ENCODE measurements around the gene EXTL2. TPM values are rescaled to one million over a fixed set of nuclear protein-coding genes. Genes with fewer than 3 reads are reported as not detected.
"Not testable (repeated sequence)": the region's sequence is repeated elsewhere in the genome, so short reads cannot be mapped to it uniquely, and the experiment has no call there.

Gene EXTL2, protein sequence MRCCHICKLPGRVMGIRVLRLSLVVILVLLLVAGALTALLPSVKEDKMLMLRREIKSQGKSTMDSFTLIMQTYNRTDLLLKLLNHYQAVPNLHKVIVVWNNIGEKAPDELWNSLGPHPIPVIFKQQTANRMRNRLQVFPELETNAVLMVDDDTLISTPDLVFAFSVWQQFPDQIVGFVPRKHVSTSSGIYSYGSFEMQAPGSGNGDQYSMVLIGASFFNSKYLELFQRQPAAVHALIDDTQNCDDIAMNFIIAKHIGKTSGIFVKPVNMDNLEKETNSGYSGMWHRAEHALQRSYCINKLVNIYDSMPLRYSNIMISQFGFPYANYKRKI
- total RNA-seq: 1 to 10 TPM; 4.0 to 4.9 TPM

DNA sequence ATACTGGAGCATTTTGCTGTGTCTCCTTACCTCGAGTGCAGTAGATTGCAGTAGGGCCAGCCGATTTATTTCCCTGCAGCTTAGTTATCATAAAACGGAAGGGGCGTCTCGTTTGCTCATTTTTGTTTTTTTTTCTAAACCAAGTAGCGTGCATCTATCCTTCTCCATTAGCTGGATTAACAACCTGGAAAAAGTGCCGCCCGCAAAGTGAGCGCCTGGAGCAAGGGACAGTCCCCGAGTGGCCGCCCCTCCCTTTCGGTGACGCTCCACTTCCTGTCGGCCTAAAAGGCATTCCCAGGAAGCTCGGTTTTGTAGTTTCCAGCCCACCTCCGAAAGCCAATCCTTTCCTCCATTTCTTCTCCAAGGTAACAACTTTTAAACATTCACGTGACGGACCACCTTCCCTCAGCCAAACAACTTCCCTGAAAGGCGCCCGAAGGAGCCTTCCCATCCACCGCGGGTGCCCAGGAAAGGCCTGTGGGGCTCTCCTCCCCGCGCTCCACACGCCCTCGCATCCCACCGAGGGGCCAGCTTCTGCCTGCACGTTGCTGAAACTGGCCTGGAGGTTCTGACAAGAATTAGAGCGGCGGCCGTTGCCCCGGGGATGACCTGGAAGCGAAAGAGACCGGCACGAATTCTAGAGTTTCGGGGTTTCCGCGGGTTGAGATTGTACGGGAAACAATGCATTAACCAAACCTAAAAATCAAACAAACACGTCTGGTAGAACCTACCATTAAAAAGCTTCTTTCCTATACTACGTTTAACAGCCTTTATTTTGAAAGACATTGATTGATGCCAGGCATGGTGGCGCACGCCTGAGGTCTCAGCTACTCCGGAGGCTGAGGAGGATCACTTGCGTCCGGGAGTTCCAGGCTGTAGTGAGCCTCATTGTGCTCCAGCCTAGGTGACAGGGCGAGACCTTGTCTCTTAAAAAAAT, at the start of gene EXTL2:
TSS of gene EXTL2 (minus strand) at position 240 of the 937 bp plus-strand sequence. CDS start 6,085 bp downstream, outside the sequence.
- ATAC-seq (replicated peaks in 1 of 2) (peak; percentile 21 to 33), DNase-seq (peak; percentile 60 to 71)
- H3K9me3 Mint-ChIP-seq: peaks cover 8 to 9% of the 10 kb centered on the region in 2 donors
- no peaks in the 10 kb centered on the region for H3K27me3 Mint-ChIP-seq (ENCODE audit: low read depth)
- peak within 1 kb of the TSS; percentile 95 to 99 for H3K4me3 Mint-ChIP-seq
- H3K4me1 Mint-ChIP-seq (ENCODE audit: low read depth): peaks cover 56% of the 10 kb centered on the region
- peaks cover 20 to 35% of the 10 kb centered on the region in 2 donors for H3K36me3 Mint-ChIP-seq (ENCODE audit: insufficient read depth in 2 of 2)
- peak within 1 kb of the TSS; percentile 94 for H3K27ac Mint-ChIP-seq

DNA sequence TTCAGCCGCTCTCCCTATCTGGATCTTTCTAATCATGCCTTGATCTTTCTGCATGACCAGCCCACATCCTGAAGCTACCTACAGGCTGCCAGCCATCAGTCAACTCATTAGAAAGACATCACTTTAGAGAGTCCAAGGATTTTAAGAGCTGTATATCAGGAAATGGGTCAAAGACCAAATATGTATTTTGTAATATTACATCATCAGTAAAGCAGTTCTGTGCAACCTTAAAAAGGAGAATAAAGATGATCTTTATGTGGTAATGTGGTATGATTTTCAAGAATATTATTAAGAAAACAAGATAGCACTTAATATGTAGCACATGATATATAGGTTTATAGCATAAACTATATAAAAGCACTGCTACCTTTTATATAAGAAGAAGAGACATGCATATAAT, 48.9 kb upstream of the EXTL2 start:
- ATAC-seq (replicated peaks in 1 of 2) (no peak), DNase-seq (no peak)
- H3K36me3 Mint-ChIP-seq (ENCODE audit: insufficient read depth in 2 of 2): peaks cover 48 to 73% of the 10 kb centered on the region in 2 donors
- no peak overlapping the region for H3K27ac Mint-ChIP-seq
- H3K9me3 Mint-ChIP-seq: peaks cover 12 to 20% of the 10 kb centered on the region in 2 donors
- H3K4me1 Mint-ChIP-seq (ENCODE audit: low read depth): peaks cover 43% of the 10 kb centered on the region
- no peak overlapping the region for H3K4me3 Mint-ChIP-seq
- no peaks in the 10 kb centered on the region for H3K27me3 Mint-ChIP-seq (ENCODE audit: low read depth)

DNA sequence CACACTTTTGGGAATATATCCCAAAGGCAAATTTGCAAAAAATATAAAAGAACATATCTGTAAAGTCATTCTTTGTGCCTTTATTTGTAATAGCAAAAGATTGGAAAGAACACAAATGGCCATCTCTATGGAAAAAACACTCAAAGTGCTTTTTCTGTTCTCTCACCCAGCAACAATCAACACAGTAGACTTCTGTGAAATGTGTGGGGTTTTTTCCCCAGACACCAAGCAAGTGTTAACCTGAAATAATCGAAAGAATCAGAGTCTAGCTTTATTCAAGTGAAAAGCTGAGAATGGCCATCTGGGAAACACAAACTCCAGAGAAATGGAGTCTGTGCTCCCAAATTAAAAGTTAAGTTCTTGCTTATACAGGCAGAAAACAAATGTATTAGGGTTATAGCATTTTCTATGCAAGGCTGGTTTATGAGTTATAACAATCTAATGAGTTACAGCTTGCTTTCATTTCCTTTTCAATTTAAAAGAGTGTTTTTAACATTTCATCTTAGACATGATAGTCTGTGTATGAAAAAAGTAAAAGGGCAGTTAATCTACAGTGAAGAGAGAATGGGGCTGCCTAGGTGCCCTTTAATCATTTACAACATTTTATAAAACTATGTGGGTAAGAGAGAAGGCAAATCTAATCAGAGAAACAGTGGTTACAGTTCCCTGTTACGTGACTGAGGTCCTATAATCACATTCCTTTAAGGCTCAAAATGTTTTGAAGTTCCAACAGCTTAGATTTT, 47.8 kb upstream of the EXTL2 start:
- no peak for DNase-seq
- H3K27ac Mint-ChIP-seq: peak overlapping the region; percentile 93
- H3K4me3 Mint-ChIP-seq: peak overlapping the region; percentile 33 to 66
- no peaks in the 10 kb centered on the region for H3K27me3 Mint-ChIP-seq (ENCODE audit: low read depth)
- peaks cover 7 to 13% of the 10 kb centered on the region in 2 donors for H3K9me3 Mint-ChIP-seq
- H3K36me3 Mint-ChIP-seq (ENCODE audit: insufficient read depth in 2 of 2): peaks cover 45 to 71% of the 10 kb centered on the region in 2 donors
- ATAC-seq (replicated peaks in 1 of 2): no peak
- peaks cover 39% of the 10 kb centered on the region for H3K4me1 Mint-ChIP-seq (ENCODE audit: low read depth)

DNA sequence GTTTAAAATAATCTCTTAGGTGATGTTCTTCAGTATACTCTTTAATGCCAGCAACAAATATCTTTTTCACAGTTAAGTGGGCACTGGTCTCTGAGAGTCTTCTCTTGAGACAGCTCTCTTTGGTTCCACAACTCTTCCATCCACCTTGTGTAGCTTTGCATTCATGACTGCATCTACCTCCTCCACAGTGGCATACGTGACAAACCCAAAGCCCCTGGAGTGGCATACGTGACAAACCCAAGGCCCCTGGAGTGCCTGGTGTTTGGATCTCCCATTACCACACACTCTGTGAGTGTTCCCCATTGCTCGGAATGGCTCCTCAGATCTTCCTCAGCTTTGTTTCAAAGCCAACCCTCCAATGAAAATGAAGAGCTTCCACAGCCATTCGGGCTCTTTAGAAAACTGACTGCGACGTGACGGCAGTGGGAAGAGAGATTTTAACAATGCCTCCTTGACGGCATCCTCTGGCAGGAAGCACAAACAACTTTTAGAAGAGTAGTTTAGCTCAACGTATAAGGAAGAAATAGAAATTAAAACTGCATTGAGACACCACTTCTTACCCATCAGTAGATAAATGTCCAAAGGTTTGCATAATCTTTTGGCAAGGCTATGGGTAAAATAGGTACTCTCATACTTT, 47.1 kb upstream of the EXTL2 start:
- peaks cover 32% of the 10 kb centered on the region for H3K4me1 Mint-ChIP-seq (ENCODE audit: low read depth)
- DNase-seq: no peak
- H3K4me3 Mint-ChIP-seq: peak overlapping the region; percentile 33 to 66
- H3K9me3 Mint-ChIP-seq: peaks cover 1 to 7% of the 10 kb centered on the region in 2 donors
- H3K27me3 Mint-ChIP-seq (ENCODE audit: low read depth): no peaks in the 10 kb centered on the region
- ATAC-seq (replicated peaks in 1 of 2): no peak
- peak overlapping the region; percentile 93 for H3K27ac Mint-ChIP-seq
- peaks cover 40 to 66% of the 10 kb centered on the region in 2 donors for H3K36me3 Mint-ChIP-seq (ENCODE audit: insufficient read depth in 2 of 2)

DNA sequence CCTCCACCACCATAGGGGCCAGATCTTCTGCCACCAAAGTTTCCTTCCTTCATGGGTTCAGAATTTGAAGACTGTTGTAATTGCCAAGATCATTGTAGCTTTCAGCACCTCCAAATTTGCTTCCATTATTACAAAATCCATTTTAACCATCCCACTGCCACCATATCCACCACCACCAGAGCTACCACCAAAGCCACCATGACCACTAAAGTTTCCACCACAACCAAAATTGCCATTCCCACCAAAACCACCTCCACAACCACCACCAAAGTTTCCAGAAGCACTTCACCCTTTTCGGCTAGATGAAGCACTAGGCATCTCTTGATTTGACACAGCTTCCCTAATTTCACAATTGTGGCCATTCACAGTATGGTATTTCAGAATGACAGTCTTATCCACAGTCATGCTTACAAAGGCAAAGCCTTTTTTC, 46.5 kb upstream of the EXTL2 start:
- Mint-ChIP-seq H3K9me3 (peaks cover 0 to 4% of the 10 kb centered on the region in 2 donors), H3K36me3 (ENCODE audit: insufficient read depth in 2 of 2) (peaks cover 38 to 64% of the 10 kb centered on the region in 2 donors), H3K4me3 (peak overlapping the region; percentile 33 to 66), H3K4me1 (ENCODE audit: low read depth) (peaks cover 36% of the 10 kb centered on the region), H3K27me3 (ENCODE audit: low read depth) (no peaks in the 10 kb centered on the region), H3K27ac (peak overlapping the region; percentile 93)
- DNase-seq: peak; percentile 53 to 65
- peak; percentile 92 to 93 for ATAC-seq (replicated peaks in 1 of 2)

DNA sequence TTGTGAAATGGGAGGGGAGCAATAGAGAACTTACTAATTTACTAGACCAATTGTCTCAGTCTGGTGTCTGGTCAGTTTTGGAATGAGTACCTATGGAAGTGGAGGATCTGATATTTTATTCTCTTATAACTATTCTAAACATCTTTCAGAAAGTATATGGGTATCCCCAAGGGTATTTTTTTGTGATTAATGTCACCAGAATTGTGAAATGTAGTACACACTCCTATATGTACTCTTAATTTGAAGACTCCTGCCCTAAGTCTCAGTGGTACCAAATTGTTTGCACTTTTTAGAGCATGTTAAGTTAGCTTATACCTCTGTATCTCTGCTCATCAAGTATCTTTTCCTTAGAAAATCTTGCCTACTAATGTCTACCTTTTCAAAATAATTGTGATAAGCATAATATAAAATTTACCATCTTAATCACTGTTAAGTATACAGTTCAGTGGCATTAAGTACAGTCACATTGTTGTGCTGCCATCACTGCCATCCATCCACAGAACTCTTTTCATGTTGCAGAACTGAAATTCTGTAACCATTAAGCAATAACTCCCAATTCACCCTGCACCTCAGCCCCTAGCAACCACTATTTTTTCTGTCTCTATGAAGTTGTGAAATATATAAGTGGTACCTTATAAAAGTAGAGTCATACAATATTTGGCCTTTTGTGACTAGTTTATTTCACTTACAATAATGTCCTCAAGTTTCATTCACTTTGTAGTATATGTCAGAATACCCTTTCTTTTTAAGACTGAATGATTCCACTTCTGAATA, 41.7 kb upstream of the EXTL2 start:
- peaks cover 0 to 2% of the 10 kb centered on the region in 2 donors for H3K9me3 Mint-ChIP-seq
- ATAC-seq (replicated peaks in 1 of 2): peak; percentile 18 to 24

DNA sequence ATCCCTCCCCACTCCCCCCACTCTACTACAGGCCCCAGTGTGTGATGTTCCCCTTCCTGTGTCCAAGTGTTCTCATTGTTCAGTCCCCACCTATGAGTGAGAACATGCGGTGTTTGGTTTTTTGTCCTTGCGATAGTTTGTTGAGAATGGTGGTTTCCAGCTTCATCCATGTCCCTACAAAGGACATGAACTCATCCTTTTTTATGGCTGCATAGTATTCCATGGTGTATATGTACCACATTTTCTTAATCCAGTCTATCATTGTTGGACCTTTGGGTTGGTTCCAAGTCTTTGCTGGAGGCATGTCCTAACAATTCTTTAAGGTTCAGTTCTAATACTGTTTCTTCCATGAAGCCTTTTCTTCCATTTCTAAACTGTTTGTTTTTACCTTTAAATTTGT, 38.9 kb upstream of the EXTL2 start:
- not testable (repeated sequence) for H3K27me3 Mint-ChIP-seq (ENCODE audit: low read depth); H3K27ac Mint-ChIP-seq; H3K9me3 Mint-ChIP-seq; DNase-seq; ATAC-seq (replicated peaks in 1 of 2); H3K4me3 Mint-ChIP-seq
- H3K4me1 Mint-ChIP-seq (ENCODE audit: low read depth): peaks cover 59% of the 10 kb centered on the region
- peaks cover 22 to 52% of the 10 kb centered on the region in 2 donors for H3K36me3 Mint-ChIP-seq (ENCODE audit: insufficient read depth in 2 of 2)

More for the DNA sequence above, 41.7 kb upstream of the EXTL2 start:
- Mint-ChIP-seq H3K27me3 (ENCODE audit: low read depth) (no peaks in the 10 kb centered on the region), H3K27ac (peak overlapping the region; percentile 77), H3K36me3 (ENCODE audit: insufficient read depth in 2 of 2) (peaks cover 30 to 64% of the 10 kb centered on the region in 2 donors), H3K4me3 (peak overlapping the region in 1 of 2 donors; percentile 25), H3K4me1 (ENCODE audit: low read depth) (peaks cover 43% of the 10 kb centered on the region)
- no peak for DNase-seq

DNA sequence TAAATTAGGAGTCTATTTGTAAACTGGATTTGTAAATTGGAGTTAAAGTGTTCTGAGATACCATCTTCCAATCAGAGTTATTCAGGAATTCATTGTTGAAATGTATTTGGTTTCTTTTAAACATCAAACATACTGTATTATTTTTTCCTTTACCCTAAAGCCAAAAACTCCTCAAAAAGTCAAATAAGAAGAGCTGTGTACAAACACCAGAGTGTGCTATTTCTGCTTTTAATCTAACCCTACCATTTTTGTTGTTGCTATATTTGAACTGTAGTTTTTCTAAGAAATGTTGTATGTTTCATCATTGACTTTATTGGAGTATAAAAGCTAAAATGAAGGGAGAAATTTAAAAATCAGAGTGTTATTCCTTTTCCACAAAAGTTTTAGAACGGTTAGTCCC, 37.1 kb upstream of the EXTL2 start:
- Mint-ChIP-seq H3K9me3 (peaks cover 0 to 2% of the 10 kb centered on the region in 2 donors), H3K27ac (peak overlapping the region; percentile 55), H3K4me3 (no peak overlapping the region), H3K4me1 (ENCODE audit: low read depth) (peaks cover 58% of the 10 kb centered on the region), H3K36me3 (ENCODE audit: insufficient read depth in 2 of 2) (peaks cover 14 to 40% of the 10 kb centered on the region in 2 donors), H3K27me3 (ENCODE audit: low read depth) (no peaks in the 10 kb centered on the region)
- DNase-seq (no peak), ATAC-seq (replicated peaks in 1 of 2) (no peak)

DNA sequence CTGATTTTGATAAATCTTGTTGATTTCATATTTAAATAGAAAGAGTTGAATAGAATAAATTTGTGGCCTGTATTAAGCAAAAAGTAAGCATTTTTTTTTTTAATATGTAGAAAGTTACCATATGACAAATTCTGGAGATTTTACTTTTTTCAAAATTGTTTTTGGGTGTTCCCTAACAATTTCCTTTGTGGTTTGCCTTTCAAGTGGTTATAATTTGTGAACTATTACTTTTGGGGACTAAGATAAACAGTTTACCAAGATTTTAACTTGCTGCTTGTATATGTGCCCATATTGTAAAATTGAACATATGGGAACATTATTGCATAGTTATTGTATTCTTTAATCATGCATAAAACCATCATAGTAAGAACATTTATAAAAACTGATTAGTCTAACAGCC, 35.9 kb upstream of the EXTL2 start:
- ATAC-seq (replicated peaks in 1 of 2): no peak
- Mint-ChIP-seq H3K4me1 (ENCODE audit: low read depth) (peaks cover 49% of the 10 kb centered on the region), H3K4me3 (no peak overlapping the region), H3K27ac (no peak overlapping the region), H3K27me3 (ENCODE audit: low read depth) (no peaks in the 10 kb centered on the region), H3K9me3 (peaks cover 4% of the 10 kb centered on the region in 2 donors), H3K36me3 (ENCODE audit: insufficient read depth in 2 of 2) (peaks cover 15 to 30% of the 10 kb centered on the region in 2 donors)
- DNase-seq: no peak

DNA sequence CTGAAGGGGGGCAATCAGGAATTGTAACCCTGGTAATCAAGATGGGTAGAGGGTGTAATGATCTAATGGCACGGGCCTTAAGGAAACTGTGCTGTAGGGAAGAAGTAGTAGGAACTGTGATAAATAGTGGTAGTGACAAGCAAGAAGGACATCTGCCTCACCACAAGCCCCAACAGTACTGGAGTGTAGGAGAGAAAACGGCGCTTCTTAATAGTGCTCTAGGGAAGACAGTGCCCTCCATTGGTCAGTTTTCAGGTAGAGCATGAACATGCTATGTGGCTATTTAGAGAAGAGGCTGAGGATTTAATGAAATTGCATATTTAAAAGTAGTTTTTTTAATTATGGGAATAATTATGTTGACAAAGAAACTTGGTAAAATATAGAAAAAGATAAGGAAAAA, 33.5 kb upstream of the EXTL2 start:
- ATAC-seq (replicated peaks in 1 of 2) (peak in 1 of 2 donors; percentile 24), DNase-seq (no peak)
- peaks cover 50% of the 10 kb centered on the region for H3K4me1 Mint-ChIP-seq (ENCODE audit: low read depth)
- H3K27ac Mint-ChIP-seq: no peak overlapping the region
- H3K9me3 Mint-ChIP-seq: peaks cover 6 to 8% of the 10 kb centered on the region in 2 donors
- peaks cover 17 to 21% of the 10 kb centered on the region in 2 donors for H3K36me3 Mint-ChIP-seq (ENCODE audit: insufficient read depth in 2 of 2)
- H3K4me3 Mint-ChIP-seq: no peak overlapping the region
- no peaks in the 10 kb centered on the region for H3K27me3 Mint-ChIP-seq (ENCODE audit: low read depth)

DNA sequence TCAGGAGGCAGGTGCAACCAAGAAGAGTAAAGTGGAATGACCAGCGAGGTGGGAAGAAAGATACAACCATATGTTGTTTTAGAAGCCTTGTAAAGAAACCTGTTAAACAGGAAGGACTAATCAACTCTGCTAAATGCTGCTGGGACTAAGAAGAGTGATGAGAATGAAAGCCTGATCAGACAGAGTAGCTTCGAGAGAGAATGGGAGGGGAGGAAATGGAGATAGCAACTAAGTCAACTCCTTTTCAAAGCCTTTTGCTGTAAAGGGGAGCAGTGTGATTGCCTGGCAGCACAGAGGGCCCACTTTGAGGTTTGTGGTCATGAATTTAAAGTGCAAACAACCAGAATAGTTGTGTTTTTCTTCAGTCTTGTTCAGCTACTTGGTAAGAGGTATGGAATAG, 32.6 kb upstream of the EXTL2 start:
- peaks cover 55% of the 10 kb centered on the region for H3K4me1 Mint-ChIP-seq (ENCODE audit: low read depth)
- DNase-seq (peak; percentile 32 to 36), ATAC-seq (replicated peaks in 1 of 2) (peak; percentile 78 to 82)
- no peak overlapping the region for H3K4me3 Mint-ChIP-seq
- H3K36me3 Mint-ChIP-seq (ENCODE audit: insufficient read depth in 2 of 2): peaks cover 13 to 17% of the 10 kb centered on the region in 2 donors
- H3K9me3 Mint-ChIP-seq: peaks cover 6 to 8% of the 10 kb centered on the region in 2 donors
- H3K27me3 Mint-ChIP-seq (ENCODE audit: low read depth): no peaks in the 10 kb centered on the region
- no peak overlapping the region for H3K27ac Mint-ChIP-seq

Data from activated T-cell treated with anti-CD3 and anti-CD28 coated beads, Interleukin-2, amount 50 U/mL, for 72 hours (primary cell).